CD4-positive, alpha-beta T cell treated with Interleukin-17A for 4 hours (primary cell): Measurements from ENCODE around the gene GABRQ.
A peak's percentile ranks its signal among the peaks of the same experiment; 100 is the strongest.

ENCODE experiments used
- DNase-seq: peaks from one replicate; pipeline ENCODE4 v3.0.0-alpha.2; 2020; ENCODE audit warnings: mixed read lengths

Gene GABRQ

DNA sequence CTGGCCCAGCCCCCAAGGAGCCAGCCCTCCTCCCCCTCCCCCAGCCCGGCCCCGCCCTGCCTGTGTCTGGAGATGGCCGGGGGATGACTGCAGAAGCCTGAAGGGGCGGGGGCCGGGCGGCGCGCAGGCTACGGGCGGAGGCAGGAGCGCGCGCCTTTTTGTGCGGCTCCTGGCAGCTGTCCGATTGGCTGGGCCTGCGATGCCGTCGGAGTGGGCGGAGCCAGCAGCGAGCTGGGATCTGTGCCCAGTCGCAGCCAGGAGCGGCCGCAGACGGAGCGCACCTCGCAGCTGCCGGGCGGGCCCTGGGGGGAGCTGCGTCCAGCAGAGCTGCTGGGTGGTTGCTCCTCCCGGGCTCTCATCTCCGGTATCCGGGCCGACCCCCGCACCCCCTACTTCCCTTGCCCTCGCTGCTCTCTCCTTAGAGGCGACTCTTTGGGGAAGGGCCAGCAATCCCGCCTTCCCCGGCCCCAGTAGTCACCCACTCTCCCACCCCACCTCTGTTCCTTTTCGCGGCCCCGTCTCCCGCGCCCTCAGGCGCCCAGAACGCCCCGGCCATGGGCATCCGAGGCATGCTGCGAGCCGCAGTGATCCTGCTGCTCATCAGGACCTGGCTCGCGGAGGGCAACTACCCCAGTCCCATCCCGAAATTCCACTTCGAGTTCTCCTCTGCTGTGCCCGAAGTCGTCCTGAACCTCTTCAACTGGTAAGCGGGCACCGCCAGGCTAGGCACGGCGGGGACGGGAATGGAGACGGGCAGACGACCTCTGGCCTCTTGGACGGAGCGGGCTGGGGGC is at the start of gene GABRQ:
Gene GABRQ, plus strand, starts transcription at position 247 of the 794 bp plus-strand sequence. Its CDS starts 308 bp downstream, at position 555.
- DNase-seq: no peak

DNA sequence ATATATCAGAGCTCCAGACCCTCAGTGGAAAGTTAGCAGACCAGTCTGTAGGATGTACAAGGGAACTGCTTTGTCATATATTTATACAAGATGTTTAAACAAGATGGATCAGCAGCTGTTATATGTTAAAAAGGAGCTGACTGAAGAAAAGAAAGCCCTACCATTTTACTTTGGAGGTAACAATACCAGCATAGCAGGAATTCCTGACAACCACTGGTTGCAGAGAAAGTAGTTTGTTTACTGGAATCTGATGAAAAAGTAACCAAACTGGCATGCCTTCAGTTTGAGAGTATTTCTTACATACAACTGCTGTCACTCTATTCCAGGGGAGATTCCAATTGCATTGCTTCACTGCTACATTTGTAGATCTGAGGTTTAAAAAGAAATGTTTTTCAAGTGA is 49.5 kb upstream of the GABRQ start:
- no peak for DNase-seq

DNA sequence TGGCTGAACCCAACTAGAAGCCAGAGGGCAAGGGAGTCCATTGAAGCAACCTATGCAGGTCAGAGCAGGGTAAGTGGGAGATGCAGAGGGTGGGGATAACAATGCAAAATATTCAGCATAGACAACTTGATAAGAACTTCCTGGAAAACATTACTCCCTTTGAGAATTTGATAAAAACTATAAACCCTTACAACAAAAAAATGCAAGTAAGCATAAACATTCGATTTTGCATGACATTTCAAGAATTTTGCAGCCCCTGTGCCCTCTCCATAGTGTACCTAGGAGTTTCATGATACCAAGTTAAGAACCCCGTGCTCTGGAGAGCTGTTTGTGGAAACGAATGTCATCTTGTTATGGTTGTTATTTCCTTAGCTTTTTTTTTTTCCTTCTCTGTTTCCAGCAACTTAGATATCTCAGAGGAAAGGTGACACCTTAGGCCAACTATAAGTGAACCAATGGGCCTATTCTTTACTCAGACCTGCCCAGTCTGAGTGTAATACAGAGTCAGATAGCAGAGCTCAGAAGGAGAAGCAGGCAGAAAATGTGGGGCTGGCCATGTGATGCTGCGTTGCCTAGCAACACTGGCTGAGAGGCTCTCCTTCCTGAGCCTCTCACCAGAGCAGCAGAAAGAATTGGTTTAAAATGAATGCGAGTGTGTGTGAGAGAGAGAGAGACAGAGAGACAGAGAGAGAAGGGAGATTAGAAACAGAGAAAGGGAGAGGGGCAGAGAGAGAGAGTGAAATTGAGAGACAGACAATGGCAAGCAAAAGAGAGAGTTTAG is 36.7 kb upstream of the GABRQ start:
- DNase-seq: no peak

DNA sequence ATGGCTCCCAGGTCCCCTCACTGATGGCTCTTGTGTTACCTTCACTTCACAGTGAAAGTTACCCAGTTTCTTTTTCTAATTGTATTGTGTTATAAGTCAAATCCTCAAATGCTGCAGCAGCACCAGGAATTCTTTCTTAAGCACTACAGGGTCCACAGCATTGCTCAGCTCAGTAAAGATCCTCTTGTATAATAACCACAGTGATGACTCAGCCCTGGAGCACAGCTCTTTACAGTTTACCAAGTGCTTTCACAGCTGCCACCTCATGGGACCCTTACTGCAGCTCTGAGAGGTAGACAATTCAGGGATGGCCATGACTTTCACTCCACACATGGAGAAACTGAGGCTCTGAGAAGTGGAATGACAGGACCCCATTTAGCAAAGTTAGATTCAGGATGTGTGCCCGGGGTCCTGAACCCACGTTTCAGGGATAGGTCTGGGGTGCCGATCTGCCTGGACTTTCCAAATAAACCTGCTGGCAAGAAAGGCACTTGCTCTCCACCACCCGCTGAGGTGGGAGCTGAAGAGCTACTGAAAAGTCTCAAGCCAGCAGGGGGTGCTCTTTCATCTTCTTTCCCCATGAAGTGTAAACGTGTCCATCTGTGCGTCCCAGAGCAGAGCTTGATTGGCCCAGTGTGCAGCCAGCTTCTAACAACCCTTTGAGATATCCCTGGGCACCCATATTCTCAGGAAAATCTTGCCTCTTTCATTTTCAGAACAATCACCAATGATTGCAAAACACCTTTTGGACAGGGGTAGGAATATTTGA is 35.7 kb upstream of the GABRQ start:
- no peak for DNase-seq

DNA sequence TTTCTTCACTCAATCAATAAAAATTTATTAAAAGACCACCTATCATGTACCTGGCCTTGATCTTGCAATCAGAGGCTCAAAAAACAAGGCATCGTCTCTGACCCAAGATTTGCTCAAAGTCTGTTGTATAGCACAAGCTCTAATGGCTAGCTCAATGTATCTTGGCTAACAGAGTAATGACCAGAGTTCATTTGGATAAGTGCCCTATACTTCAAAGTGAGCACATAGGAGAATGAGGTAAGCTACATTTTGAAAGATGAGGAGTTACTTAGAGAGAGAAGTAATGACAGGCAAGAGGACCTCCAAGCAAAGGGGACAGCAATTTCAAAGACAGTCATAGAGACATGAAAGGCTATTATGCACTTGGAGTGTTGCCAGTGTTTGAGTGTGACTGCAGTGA is 22.9 kb upstream of the GABRQ start:
- DNase-seq: no peak

DNA sequence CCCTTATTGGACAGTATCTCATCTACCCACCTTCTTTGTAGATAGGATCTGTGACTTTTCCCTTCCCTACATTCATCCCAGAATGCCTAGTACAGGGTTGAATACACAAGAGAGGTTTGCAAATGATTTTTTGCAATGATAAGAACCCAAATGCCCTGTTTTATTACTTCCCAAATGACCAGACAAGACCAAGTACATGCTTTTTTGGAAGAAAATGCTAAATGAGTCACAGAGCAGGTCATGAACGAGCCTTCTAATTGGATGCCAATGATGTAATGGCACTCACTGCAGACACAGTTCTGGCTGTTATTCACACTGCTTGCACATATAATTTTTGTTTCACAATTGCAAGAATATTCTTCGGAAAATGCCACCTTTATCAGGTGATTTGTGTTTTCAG is 17.8 kb upstream of the GABRQ start:
- no peak for DNase-seq

DNA sequence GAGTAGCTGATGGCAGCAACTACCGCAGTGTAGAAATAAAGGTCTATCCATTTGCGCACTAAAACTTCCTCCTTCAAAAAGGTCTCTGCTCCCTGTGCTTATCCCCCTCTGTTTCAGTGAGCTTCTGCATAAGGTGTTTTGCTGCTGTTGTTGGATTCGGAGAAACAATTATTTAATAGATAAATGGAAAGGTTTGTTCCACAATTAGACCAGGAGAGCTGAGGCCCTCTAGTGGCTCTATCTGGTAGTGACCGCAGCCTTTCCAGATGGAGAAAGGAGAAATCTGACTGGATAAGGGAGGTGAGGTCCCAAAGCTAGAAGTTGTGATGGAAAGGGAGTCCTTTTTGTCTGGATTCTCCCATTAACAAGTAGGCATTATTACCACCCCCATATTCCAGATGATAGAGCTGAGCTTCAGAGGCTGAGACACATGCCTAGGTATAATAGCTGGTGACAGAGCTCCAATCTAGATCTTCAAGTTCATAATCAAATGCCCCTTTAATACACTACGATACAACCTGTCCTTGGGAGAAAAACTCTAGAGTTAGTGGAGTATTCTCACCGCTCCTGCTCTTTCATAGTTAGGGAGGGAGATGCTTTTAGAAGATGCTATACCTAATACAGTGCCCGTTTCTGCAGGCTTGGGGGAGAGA is 5.1 kb upstream of the GABRQ start:
- DNase-seq: peak; percentile 28

DNA sequence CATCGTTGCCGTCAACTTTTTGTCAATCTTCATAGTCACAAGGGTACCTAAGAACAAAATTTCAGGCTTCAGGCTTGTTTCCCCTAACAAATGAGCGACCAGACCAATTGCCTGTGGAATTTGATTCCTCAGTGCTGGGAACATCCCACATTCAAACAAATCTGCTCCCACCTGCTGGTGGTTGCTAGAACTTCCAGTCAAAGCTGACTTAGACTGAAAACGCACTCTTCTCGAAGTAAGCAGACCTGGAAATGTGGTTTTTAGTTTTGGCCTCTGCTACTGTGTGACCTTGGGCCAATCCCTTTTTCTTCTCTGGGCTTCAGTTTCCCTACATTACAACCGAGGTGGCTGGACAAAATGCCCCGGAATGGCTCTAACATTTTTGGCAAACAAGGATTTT is 1.8 kb upstream of the GABRQ start:
- no peak for DNase-seq

DNA sequence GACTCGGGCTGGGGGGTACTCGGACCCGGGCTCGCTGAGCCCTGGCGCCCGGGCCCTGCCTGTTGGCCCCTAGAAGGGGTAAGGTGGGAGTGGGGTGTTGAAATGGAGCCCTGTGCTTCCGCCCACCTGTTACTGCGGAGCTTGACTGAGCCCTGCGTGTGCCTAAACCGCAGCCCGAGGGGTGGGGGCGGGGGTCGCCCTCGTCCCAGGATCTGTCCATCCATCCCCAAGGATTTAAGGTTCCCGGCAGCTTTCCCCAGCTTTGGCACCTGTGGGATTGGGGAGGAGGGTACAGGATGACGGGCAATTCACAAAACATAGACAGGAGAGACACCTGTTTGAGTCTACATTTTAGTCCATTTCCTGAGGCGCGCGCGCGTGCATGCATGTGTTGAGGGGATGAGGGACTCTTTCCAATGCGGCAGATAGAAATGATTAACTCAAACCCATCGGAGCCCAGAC is 779 bp downstream of the GABRQ start:
- no peak for DNase-seq

DNA sequence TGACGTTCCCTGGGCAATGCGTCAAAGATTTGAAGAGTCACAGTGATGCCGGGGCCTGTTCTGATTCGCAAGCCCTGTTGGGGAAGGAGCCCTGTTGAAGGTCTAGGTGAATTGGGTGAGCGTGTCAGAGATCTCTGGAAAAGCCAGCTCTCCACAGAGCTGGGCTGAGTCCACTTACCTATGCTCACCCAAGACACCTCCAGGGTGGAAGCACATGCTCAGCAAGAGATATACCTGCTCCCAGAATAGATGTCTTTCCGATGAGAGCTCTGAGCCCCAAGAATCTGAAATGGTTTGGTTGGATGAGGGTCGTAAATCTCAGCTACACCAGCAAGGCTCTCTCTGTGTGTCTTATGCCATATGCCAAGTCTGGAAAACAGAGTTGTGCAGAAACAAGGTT is 1.7 kb downstream of the GABRQ start:
- DNase-seq: no peak

DNA sequence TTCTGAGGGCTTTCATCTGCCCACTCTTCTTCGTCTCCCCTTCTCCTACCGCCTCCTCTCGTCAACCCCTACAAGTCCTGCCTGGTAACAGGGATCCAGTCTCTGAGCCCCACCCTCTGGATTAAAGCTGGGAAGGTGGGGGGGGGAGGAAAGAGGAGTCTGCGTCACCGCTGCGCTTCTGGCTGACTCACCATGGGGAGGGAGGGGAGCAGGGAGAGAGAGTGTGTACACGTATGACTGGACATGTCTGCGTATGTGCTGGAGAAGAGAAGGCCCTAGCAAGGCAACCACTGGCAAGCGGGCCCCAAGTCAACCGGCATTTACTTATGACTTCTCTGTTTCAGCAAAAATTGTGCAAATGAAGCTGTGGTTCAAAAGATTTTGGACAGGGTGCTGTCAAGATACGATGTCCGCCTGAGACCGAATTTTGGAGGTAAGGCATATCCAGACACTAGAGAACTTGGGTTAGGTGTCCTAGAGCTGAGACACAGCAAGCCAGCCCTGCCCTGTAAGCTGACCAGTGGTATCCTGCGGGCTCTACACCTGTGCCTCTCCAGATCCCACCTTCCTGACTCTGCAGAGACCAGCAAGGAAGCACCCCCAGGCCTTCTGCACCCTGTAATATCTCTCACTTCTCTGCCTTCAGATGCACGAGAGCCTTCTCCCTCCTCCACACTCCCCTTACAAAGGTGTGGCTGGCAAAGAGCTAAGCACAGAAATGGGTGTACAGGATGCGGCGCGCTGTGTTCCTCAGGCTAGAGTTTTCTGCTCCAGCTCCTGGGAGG is 2.5 kb downstream of the GABRQ start:
- DNase-seq: no peak

DNA sequence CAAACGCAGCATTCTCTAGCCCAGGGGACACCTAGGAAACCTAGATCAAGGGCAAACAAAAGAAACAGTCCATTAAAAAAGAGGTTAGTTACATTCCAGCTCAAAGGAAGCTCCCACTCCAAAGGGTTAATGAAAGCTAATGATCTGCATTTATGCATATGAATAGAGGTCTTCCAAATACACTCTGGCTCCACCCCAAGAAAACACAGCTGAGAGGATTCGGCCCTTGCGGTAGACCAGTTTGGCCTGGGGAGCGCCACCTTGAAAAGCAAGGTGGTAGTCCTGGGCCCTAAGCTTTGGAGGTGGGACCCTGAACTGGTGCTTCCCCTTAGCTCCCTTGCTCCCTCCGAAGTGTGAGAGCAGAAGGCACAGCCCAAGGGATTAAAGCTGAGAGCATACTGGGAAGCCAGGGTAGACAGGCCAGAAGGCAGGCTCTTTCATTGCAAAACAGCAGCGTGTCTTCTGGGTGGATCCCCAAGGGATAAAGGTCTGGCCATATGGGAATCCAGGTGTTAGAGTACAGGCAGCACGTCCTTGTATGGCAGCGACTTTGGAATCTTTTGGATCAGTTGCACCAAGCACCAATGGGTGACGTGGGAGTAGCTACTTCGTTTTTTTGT is 3.7 kb downstream of the GABRQ start:
- no peak for DNase-seq

DNA sequence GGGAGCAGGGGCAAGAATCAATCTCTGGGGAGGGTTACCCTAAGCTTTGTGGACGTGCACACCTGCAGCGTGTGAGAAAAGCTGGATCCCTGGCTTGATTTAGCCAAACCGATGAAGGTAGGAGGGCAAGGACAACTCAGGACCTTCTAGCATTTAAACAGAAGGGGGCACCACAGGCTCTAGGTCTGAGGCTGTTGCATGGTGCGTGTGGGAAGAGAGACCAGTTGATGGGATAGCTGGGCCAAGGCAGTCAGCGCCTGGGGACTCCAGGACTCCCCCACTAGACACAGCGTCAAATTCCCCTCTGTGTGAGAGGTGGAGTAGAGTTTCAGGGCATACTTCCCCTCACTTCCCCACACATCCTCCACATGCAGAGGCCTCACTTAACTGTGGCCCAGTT is 4.3 kb downstream of the GABRQ start:
- DNase-seq: no peak

DNA sequence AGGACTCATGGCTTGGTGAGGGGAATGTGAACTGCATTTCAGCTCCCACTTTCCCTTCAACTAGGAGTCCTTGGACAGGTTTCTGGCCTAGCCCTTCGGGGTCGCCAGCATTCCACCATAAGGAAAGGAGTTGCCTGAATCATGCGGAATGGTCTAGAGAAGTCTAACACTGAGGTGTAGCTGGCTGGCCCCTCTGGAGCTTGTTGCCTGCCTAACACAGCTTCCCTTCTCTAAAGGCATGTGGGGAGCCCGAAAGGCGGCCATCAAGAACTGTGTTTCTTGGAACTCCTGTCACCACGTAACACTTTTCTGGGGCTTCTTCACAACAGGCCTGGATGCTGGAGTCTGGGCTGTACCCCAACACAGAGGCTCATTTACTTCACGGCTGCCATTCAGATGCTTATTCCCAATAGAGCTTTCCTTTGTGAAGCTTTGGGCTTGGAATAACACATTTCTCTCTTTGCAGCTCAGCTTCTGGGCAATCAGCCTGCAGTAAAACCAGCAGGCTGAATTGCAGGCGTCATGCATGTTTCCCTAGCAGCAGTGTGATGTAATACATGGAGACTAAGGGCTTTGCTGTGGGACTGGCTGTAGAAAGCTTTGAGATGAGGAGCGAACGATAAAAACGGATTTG is 5.4 kb downstream of the GABRQ start:
- no peak for DNase-seq

DNA sequence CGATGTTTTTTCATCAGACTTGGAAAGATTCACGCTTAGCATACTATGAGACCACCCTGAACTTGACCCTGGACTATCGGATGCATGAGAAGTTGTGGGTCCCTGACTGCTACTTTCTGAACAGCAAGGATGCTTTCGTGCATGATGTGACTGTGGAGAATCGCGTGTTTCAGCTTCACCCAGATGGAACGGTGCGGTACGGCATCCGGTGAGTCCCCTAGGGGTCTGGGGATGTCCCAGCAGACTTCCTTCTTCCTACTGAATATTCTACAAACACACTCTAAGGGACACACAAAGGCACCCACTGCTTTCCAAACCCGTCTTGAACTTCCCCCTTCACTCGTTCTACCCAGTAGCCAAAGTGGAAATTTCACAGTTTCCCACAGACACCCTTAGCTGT is 9.3 kb downstream of the GABRQ start:
- no peak for DNase-seq

DNA sequence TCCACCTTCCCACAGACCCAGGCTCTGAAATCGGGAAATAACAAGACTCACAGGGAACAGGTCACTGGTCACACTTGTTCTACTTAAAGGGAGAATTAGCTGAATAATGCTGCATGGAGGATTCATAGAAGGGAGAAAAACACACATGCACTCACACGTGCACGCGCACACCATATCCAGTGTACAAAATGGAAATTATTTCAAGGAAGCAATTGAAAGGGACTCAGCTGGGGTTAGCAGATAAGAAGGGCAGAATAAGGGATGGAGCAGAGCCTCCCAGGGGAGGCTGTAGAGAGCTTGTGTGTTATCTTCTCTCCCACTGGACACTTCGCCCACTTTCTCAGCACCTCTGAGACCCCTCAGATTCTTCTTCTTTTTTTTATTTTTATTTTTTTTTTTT is 10.3 kb downstream of the GABRQ start:
- DNase-seq: no peak

DNA sequence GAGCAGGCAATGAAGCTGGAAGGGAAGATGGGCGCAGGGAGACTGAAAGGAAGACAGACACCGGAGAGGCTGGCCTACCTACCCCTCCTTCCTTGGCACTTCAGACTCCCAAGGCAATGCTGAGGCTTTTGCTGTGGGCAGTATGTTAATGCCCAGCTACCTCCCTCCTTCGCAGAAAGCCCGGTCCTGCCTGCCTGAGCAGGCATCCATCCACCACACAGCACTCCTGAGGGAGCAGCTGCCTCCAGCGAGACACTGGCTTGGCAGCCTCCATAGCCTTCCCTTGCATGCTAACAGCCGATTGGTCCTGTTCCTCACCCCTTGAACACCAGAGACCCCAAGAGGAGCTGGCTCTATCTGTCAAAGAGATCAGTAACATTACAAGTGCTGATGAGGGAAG is 14.4 kb downstream of the GABRQ start:
- no peak for DNase-seq

DNA sequence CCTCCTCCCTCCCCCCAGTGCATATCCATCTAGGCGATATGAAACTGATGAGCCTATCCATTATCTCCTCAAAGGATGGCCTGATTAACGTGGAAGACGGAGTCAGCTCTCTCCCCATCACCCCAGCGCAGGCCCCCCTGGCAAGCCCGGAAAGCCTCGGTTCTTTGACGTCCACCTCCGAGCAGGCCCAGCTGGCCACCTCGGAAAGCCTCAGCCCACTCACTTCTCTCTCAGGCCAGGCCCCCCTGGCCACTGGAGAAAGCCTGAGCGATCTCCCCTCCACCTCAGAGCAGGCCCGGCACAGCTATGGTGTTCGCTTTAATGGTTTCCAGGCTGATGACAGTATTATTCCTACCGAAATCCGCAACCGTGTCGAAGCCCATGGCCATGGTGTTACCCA is 14.8 kb downstream of the GABRQ start:
- DNase-seq: no peak

DNA sequence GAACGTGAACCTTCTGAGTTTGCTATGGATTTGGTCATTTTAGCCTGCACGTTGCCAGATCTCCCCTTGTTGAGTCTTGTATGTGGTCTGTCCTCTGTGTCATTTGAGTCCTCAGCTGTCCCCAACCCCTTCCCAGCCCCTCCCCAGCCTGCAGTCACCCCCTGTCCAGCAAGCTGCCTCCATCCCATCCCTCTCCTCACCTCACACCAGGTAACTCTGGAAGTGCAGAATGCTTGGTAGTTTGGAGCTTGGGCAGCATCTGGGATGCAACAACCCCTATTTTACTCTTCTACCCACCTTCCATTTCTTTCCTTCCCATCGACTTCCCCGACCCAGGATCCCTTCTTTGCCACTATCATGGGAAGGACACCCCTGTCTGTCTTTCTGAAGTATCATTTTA is 18.4 kb downstream of the GABRQ start:
- DNase-seq: no peak

DNA sequence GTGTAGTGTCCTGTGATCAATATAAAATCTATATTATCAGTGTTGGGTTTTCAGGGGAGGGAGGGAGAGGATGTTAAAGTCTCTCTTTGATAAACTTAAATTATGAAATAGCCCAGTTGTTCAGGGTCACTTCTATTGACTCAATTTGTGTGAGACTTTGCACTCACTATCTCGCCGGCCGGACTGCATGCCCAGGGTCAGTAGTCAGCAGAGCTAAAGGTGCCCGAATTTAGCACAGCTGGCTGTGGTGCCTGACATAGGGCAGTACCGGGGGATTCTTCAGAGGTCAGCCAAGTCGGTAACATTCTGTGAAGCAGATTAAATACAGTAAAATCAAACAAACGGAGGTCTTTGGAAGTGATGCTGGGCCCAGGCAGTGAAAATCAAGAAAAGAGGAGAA is 19.2 kb downstream of the GABRQ start:
- no peak for DNase-seq

DNA sequence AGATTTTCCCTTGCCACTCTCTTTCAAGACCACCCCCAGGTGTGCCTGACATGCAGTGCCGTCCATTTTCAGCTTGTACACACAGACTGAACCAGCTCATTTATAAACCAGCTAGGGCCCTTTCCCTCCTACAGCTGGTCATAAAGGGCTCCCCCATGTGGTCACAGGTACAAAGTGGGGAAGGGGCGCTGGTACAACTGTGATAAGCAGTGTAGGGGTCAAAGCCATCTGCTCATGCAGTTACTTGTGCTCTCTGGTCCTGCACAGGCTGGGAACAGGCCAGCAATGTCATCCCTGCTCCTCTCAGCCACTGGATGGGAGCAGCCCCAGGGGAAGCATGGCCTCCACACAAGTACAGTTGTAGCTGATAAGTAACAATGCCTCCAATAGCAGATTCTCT is 20.6 kb downstream of the GABRQ start:
- no peak for DNase-seq
